NCI-H2107 treated with DMSO at 0.1 percent for 48 hours (cell line): ENCODE measurements around the gene NES.

Experiments used
- DNase-seq: peaks from one replicate; lab custom pipeline; 2025; ENCODE audit not compliant: unreplicated experiment; lab: John Stamatoyannopoulos, UW

NES gene

DNA sequence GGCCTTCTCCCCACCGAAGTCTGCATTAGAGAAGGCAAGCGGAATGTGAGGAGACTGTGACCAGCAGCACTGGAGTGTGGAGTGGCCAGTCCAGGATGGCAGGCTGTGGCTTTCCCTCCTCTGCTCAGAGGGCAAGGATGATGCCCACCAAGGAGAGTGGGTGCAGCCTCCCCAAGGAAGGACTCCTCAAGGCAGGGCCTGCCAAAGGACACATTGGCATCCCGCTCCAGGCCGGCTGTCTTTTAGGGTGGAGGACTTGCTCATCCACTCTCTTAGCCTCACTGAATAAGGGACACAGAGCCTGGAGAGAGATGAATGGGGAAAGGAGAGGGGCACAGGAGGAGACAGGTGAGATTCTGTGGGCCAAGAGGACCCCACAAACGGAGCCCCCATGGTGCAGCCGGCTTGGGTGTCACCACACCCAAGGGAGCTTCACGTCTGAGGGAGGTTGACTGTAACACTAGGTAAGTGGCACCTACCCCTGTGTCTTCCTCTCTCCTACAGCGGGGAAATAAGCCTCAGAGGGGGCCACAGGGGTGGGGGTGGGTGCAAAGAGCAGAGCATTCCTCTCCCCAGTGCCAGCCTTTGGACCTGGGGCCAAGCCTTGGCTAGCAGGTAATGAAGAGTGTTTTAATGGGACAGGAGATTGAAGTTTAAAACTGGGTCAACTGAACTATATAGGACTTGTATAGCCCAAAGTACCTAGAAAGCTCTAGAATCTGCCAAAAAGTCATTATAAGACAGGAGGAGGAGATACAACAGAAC lies 4.2 kb upstream of the NES start:
- DNase-seq: no peak

DNA sequence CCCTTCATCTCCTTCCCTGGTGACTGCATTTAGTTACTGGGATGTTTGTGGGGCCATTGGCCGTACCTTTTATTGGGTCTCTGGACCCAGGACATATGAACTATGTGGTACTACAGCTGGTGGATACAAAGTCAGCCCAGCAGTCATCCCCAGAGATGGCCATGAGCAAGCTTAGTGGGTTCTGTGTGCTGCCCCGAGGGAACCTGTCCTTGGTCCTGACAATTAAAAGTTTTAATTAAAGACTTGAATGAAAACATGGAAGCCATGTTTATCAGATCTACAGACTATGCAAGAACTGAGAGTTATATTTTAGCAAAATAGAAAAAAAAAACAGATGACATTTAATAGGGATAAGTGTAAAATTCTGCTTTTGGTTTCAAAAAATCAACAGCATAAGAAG lies 2.8 kb upstream of the NES start:
- DNase-seq: no peak

DNA sequence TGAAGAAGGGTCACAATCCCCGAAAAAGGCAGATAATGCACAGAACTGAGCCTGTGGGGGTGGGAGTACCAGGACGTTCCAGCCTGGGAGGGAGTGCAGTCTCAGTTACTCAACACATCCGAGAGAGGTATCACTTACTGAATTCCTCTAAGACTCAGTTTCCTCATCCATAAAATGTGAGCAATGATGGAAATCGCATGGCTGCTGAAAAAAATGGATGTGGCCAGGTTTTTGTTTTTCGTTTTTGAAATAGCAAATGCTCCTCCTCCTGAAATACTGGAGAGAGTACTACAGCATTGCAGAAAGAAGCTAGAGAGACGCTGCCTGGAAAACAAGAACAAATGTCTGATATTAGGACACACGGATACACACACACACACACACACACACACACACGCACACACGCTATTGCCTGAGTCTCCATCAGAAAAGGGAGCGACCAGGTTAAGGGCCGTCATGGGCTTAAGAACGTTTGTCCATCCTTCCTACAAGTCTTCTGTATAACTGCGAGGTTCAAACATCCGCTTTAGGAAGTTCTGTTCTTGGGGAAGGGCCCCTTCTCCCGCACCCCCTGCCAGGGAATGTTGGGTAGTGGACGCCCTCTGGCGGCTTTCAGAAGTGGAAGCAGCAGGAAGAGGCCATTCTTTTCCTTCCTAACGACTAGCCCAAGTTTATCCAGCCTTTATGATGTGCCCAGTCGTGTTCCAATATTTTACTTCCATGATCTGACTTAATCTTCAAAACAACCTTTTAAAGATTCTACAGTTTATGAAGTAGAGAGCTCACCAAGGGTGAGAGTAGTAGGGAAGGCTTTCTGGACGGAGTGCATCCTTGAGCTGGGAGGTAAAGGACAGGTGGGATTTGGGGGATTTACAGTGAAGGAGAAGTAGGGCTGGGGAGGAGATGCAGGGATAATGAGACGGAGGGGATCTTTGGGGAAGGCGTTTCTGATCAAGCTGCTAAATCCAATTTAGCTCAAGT lies 699 bp upstream of the NES start:
- peak; percentile 57 for DNase-seq

DNA sequence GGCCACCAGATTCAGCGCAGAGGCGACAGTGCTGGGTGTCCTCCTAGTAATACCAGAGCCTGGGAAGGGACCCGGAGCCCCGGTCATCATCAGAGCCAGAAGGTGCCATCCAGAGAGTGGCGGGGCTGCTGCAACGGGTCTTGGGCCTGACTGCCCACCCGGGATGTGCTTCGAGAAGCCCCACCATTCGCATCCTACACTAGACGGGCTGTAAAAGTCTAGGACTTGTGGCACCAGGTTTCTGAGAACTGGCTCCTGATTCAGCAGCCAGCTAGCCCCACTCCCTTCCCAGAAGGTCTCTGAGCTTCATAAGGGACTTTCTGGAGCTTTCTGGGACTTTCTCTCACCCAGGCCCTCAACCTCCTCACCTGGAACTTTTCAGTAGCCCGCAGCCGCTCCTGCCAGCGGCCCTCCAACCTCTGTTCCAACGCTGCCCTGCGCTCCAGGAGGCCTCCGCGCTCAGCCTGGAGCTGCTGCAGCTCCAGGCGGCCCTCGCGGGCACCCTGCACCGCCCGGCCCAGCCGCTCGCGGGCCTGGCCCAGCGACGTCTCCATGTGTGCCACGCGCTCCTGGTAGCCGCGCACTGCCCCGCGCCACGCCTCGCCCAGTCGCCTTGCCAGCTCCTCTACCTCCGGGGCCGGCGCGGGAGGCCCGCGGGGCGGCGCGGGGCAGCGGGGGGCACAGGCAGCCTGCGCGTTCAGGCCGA lies 940 bp downstream of the NES start:
- DNase-seq: no peak

DNA sequence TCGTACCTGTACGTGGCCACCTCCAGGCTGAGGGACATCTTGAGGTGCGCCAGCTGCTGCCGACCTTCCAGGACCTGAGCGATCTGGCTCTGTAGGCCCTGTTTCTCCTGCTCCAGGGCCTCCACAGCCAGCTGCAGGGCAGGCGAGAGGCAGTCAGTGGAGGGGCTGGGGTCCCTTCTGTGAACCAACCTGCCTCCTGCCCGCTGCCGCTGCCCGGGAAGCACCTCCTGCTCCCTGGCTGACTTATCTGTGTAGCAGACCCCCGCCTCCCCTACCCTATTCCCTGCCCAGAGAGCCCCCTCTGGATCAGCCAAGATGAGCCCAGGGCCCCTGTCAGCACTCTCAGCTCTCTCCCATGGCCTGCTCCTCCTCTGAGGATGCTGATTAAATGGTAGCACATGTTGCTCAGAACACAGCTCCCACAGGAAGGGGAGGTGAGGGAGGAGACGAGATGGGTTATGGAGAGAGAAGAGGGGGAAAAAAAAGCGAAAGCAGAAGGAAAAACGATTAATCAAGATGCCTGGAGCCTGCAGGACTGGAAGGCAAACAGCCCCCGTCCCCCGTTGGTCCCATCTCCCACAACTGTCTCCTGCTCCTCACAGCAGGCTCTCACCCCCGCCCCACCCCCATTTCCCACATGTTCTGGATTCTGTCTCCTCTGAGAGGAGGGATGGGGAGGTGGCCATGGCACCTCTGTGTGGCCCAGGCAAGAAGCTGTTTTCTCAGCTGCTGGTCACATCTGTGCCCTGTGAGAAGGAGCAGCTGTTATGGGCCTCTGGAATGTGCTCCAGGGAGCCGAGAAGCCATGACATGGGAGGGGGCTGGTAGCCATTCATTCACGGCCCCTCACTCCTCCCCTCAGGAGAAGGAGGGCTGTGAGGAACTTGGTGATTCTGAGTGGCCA lies 1.7 kb downstream of the NES start:
- DNase-seq: no peak

DNA sequence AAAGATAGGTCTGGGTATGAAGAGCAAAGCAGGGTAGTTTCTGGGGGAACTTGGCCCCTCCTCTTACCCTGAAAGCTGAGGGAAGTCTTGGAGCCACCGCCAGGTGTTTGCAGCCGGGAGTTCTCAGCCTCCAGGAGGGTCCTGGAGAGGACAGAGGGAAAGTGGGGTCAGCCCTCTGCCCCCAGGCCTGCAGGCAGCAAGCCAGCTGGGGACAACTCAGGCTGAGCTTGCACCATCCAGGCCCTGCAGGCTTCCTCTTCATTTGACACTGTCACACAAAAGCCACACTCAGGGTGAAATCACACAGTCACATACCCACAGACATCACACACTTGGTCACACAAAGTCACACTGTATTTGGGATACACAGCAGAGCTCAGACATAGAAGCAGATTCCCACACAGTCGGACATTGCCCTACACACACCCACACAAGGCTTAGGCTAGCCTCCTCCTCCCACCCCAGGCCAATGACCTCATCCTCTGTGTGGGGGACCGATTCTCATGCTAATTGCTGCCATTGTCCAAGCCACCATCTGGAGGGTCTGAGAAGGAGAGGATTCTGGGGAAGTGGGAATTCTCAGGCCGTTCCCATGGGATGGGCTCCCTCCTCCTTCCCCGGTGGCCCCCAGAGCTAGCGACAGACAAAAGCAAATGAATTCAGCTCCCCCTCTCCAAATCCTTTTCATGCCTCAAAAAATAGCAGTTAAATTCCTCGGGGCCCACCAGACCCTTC lies 3.7 kb downstream of the NES start:
- no peak for DNase-seq

DNA sequence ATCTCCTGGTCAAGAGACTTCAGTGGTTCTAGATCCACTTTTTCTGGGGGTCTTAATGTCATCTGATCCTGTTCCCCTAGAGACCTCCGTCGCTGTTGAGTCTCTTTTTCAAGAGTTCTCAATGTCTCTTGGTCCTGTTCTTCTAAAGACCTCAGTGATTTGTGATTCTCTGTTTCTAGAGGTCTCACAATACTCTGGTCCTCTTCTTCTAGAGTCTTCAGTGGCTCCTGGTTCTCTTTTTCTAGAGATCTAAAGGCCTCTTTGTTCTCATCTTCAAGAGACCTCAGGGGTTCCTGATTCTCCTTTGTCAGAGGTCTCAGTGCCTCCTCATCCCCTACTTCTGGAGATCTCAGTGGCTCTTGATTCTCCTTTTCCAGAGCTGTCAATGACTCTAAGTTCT lies 5.4 kb downstream of the NES start:
- no peak for DNase-seq

DNA sequence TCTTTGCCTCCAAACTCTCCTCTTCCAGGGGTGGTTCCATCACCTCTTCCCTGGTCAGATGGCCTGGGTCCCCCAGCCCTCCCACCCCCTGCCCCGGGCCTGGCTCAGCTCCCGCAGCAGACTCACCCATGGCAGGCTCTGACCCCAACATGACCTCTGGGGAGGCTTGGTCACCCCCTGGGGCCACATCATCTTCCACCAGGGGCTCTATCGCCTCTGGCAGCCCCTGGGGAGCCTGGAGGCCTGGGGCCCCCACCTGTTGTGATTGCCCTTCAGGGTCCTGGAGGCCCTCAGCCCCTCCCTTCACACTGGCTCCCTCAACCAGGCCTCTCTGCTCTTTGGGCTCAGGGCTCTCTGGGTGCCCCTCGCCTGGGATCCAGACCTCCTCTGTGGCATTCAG lies 6.4 kb downstream of the NES start:
- no peak for DNase-seq

DNA sequence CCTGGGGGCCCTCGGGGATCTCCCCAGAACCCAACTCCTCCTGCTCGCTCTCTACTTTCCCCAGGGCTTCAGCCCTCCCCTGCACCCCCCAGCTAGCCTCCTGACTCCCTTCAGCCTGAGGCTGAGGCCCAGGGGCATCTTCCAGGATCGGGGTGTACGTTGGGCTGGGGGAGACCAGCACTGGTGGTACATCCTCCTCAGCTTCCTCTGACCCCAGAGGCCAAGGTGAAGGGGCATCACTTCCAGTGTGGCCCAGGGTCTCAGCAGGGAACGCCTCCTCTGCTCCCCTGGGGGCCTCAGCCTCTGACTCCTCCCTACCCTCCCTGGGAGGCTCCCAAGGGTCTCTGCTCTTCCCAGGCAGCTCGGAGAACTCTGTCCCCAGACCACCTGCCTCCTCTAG lies 6.8 kb downstream of the NES start:
- no peak for DNase-seq

DNA sequence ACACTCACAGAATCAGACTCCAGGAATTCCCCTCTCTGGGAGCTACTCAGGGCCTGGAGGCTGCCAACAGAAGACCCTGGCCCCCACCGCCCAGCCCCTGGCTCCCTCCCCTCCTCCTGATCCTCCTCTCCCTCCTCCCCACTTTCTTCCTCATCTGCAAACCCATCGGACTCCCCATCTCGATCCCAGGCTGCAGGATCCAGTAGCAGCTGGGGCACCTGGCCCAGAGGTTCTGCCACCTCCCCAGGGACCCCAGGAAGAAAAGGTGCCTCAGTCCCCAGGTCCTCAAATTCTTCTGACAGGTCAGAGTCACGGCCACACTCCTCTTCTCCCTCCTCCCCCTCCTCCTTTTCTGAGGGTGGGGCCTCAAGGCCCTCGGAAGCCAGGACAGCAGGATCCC lies 7.4 kb downstream of the NES start:
- DNase-seq: no peak

DNA sequence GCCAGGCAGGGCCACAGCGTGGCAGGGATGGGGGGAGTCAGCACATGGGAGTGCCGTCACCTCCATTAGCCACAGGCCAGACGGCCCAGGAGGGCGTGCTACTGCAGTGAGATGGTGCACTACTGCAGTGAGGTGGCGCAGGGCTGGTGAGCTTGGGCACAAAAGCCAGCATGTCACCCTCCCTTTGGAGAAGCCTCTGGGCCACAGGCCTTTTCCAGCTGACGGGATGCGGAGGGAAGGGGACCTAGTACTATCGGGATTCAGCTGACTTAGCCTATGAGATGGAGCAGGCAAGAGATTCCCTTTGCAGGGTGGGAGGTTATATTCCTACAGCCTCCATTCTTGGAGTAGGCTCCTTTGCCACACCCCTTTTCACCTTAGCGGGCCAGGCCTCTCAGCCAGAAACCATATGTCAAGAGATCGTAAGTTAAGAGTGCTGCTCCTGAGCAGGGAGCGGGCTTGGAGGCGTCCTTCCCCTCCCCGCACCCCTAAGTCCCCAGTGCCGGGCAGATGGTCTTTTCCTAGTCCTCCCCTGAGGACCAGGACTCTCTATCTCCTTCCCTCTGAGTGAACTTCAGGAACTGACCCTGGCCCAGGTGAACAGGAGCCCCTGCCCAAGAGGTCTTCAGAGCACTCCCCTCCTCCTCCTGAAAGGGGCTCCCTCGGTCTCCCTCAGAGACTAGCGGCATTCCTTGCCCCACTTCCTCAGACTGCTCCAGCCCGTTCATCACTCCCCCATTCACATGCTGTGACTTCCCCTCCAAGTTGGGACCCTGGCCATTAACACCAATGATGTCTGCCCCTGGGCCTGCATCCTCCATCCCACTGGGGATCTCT lies 8.2 kb downstream of the NES start:
- DNase-seq: no peak

DNA sequence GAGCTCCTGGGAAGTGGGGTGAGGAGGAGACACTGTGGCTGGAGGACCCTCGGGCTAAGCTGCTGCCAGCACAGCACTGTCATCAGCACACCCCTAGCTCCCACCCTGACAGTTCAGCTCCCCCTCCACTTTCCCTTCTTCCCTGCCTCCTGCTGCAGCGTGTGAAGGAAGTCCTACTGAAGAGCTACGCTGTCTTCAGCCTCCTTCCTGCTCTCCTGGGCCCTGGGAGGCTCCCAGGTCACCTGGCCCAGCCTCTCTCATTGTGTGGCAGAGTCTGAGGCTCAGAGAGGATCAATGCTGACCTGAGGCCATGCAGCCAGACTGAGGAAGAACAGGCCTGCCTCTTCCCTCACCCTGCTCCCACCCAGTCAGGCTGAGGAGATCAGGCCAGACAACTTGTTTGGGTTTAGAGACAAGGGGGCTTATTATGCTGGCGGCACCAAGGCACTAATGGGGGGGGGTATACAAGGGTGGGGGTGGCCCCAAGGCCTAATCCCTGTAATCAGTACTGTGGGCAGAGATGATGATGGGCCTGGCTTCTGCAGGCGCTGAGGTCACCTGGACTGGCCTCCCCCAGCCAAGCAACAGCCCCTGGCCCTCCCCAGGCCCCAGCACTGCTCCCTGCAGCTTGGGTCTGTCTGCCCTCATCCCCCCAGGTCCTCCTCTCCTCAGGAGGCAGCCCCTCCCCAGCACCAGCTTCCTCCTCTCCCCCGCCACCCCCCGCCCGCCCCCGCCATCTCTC lies 9.1 kb downstream of the NES start:
- DNase-seq: no peak

DNA sequence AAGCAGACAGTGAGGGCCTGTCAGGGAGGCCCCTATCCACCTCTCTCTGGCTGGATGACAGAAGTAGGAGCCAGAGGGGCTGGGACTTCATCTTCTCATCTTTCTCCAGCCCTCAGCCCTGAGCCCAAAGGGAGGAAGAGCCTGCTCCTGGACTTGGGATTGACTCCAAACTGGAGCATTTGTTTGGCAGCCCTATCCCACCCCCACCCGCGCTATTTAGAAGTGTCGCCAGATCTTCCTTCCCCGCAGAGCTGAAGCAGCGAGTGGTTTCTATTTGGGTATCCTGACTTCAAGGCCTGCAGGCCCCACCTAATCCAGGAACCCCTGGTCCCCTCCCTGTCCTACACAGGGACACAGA lies 9.6 kb downstream of the NES start:
- DNase-seq: no peak

DNA sequence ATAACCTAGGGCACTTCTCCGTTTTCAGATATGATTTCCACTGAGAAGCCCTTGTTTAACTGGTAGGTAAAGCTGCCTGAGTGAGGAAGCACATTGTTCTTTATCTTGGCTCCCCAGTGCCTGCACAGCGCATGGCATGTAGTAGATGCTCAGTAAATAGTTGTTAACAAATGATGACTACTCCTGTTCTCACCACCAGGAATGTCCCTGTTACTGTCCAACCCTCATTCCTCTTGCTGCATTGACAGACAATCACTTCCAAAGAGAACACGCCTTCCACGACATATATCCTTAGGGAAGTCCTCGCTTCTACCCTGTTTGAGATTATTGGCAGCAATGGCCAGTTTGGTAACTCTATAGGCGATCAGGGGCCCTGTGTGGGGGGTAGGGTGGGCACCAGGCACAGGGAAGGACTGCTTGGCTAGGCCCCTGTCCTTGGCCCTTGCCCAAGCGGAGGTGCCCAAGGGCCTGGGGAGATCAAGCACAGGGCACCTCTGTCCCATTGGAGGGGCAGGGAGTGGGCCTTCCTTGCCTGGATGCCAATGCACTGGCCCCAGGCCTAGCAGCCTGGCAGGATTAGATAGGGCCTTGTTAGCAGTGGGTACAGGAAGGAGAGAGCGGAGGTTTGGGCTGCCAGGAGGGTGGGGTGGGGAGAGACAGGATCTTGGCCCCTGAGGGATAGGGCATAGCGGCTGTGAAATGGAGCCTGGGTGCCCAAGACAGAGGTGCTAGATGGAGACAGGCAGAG lies 10.2 kb downstream of the NES start:
- no peak for DNase-seq

DNA sequence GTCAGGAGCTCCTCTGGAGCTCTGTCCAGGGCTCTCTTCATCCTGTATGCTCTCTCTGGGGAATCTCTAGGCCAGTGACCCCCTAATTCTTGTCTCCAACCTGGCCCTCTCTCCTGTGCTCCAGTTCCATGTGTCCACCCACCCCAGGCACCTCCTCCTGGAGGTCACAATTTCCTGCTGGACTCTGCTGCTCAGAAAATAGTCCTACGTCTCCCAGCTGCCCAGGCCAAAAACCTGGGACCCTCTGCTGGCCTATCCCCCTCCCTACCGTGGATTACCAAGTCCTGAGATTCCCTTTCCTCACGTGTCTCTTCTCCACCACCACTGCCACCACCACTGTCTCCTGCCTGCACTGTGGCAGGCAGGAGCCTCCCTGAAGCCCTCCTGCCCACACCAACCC lies 11.7 kb downstream of the NES start:
- DNase-seq: no peak

DNA sequence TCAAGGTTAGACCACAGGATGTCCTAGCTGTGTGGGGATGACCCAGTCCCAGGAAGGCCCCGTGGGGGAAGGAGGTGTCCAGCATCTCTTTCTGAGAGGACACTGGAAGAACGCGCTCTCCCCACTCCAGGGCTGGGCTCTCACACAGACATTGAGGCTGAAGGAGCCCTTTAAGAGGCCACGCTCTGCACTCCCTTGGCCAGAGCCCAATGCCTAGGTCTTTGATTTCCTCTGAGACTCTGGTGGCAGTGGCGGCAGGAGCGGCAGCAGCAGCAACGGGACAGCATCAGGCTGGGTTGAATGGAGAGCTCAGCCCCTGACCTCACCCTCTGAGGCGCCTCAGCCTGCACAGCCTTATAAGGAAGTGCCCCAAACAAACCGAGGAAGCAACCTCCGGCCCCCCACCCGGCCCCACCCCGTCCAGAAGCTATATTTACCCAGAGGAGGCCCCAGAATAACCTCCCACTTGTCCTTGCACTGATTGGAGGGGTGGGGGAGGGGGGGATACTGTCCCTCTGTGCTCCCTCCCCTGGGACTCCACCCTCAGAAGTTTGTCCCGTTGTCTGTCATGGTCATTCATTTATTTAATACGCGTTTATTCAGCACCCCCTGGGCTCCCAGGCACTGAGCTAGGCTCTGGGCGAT lies 12.3 kb downstream of the NES start:
- DNase-seq: no peak

DNA sequence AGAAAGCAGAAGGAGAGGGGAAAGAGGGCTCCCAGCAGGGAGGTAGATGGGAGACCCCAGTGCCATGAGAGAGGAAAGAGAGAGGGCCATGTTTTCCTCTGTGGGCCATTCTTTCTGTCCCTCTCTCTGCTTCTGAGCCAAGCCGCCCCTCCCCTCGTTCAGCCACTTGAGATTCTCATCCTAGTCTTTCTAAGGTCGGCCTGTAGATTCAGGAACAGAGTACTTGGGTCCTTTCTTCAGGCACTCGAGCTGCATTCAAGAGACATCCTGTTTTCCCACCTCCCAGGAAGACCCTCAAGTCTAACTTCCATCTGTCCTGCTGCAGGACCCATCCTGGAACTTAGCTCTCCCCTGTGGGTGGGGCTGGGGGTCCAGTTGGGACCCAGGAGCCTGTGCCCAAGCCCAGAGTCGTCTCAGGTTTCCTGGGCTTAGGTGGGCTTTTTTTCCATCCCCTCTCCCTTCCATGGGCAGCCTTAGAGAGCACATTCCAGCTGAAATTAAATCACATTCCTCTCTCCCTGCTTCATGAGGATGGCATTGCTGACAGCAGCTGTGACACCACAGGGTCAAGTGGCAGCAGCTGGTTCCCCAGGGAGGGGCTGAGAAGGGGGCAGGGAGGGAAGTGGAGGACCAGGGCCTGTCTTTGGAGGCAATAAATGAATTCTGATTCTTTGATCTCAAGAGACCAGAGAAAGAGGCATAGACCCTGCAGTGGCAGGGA lies 13.0 kb downstream of the NES start:
- no peak for DNase-seq
